GM18873 (cell line): Measurements from ENCODE around the gene MYH13.

Experiments
- ATAC-seq: cut with Tn5 transposase; IDR thresholded peaks from one replicate; pipeline ENCODE4 v1.9.1; 2021; ENCODE audit warnings: mild to moderate bottlenecking, moderate library complexity, moderate number of reproducible peaks; ENCODE audit not compliant: unreplicated experiment, low FRiP score

MYH13 gene

GRCh38 chr17:10262451-10262850 lies 110.4 kb downstream of the MYH13 start:
- ATAC-seq, result no peak

- ATAC-seq, result no peak
Observed at GRCh38 chr17:10261098-10261497, 111.7 kb downstream of the MYH13 start.

GRCh38 chr17:10251212-10251948 lies 121.4 kb downstream of the MYH13 start:
- peak; percentile 85 for ATAC-seq
